Measurements from ENCODE around the gene ATAT1.
A peak's percentile ranks its signal among the peaks of the same experiment; 100 is the strongest.
"Not testable (repeated sequence)": the region's sequence is repeated elsewhere in the genome, so short reads cannot be mapped to it uniquely, and the experiment has no call there.

ATAT1 gene

DNA sequence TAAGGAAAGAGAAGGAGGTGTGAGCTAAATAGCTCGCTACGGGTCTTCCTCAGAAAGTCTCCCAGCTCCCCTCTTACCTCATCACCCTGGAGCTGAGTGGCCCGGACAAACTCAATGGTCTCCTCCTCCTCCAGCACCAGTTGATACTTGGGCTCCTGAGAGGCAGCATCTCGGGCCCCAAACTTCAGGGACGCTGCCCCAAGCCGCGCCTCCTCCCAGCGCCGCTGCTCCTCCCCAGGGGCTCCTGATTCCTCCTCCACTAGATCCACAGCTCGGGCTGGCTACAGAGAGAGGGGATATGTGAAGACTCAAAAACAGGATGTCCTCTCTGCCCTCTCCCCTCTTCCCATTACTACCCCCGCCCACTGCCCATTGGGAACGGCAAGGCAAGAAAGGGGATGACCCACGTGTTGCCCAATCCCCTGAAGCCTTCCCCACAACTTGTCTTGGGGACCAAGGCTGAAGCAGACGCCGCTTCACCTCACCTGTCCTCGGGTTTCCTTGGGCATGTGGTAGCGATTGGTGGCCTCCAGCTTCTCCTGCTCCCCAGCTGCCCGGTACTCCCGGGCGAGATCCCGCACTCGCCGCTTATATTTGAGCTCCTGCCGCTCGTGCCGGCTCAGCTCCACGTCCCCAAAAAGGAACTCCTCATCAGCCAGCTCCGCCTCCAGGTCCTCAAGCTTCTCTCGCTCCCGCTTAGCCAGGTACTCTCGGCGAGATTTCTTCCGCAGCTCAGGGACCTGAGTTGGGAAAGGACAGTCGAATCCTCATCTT lies 38.5 kb downstream of the ATAT1 start:
- H3K4me3 ChIP-seq (ENCODE audit: low read depth, low read length), result no peak overlapping the region
- no peak for TF ChIP-seq CTCF (conservative IDR thresholded peaks at IDR 0.05; ENCODE audit: low read depth, low read length)
- DNase-seq (ENCODE audit: low read depth), result no peak

- not testable (repeated sequence) for DNase-seq (ENCODE audit: low read depth); H3K4me3 ChIP-seq (ENCODE audit: low read depth, low read length)
Measured at GRCh38 chr6:30666300-30666699, 39.6 kb downstream of the ATAT1 start.

DNA sequence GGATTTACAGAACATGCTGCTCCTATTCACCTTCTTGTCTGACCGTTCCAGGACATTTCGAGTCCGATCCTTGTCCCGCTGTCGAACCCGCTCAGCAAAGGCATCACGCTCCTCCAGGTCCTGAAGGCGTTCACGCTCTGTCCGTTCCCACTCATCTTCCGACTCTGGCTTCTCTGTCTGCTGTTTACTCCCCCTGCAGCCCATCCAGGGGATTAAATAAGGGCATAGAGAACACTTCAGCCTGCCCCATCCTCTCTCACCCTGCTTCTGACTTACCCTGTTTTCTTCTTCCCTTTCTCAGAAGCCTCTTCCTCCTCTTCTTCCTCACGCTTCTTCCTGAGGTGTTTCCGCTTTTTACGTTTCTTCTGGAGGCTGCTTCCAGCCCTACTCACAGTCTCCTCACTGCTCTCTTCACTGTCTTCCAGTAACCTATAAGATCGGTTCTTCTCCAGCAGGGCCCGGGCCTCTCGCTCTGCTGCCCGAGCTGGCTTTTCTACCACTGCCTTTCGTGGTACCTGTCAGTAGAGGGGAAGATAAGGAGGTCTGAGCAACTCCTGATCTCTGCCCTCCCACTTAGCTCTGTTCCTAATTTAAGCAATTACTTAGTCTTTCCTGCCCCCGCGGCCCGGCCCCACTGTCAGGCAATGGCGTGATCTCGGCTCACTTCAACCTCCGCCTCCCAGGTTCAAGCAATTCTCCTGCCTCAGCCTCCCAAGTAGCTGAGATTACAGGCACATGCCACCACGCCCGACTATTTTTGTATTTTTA lies 44.3 kb downstream of the ATAT1 start:
- no peak overlapping the region for H3K4me3 ChIP-seq (ENCODE audit: low read depth, low read length)
- peak; percentile 56 for TF ChIP-seq CTCF (conservative IDR thresholded peaks at IDR 0.05; ENCODE audit: low read depth, low read length)
- DNase-seq (ENCODE audit: low read depth), result no peak

DNA sequence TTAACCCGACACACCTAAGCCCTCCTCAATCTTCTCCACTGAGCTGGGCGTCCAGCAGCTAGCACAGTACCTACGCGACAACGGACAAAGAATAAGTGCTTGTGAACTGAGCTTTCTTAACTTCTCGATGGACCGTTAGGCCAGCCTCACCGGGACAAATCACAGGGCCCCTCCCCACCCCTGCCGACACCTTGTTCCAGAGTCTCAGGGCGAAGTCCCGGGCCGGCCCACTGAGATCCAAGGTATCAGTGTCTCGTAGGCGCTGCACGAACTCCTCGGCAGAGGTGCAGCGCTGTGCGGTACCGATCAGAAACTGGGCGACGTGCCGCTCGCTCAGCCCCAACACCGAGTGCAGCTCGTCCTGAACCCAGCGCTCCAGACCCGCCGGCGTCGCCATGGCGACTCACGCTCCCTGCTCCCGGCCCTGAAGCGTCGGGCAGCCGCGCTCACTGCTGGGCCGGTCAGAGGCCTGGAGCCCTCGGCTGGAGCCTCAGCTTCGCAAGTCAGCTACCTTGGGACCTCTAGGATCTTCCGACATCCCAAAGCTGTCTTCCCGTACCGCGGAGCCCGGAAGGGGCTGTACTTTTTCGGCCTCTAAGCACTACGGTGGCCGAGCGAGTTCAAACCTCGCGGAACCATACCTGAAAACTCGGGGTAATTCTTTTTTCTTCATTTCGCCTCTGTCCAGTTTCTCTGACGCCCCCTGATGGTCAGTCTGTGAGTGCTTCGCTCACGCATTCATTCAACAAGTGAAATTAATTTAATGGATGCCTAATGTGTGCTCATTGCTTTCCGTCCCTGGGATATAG lies 46.0 kb downstream of the ATAT1 start, which contains the start of gene DHX16:
Gene DHX16, minus strand, starts transcription at position 562 of the 809 bp plus-strand sequence. Its CDS starts 165 bp downstream, at position 397.
- DNase-seq (ENCODE audit: low read depth), result peak; percentile 99
- peak within 1 kb of the TSS; percentile 98 for H3K4me3 ChIP-seq (ENCODE audit: low read depth, low read length)
- TF ChIP-seq CTCF (conservative IDR thresholded peaks at IDR 0.05; ENCODE audit: low read depth, low read length), result peak; percentile 85

- no peak for DNase-seq (ENCODE audit: low read depth)
- TF ChIP-seq CTCF (conservative IDR thresholded peaks at IDR 0.05; ENCODE audit: low read depth, low read length), result no peak
- no peak overlapping the region for H3K4me3 ChIP-seq (ENCODE audit: low read depth, low read length)
Measured at GRCh38 chr6:30676660-30677285, 50.1 kb downstream of the ATAT1 start.

DNA sequence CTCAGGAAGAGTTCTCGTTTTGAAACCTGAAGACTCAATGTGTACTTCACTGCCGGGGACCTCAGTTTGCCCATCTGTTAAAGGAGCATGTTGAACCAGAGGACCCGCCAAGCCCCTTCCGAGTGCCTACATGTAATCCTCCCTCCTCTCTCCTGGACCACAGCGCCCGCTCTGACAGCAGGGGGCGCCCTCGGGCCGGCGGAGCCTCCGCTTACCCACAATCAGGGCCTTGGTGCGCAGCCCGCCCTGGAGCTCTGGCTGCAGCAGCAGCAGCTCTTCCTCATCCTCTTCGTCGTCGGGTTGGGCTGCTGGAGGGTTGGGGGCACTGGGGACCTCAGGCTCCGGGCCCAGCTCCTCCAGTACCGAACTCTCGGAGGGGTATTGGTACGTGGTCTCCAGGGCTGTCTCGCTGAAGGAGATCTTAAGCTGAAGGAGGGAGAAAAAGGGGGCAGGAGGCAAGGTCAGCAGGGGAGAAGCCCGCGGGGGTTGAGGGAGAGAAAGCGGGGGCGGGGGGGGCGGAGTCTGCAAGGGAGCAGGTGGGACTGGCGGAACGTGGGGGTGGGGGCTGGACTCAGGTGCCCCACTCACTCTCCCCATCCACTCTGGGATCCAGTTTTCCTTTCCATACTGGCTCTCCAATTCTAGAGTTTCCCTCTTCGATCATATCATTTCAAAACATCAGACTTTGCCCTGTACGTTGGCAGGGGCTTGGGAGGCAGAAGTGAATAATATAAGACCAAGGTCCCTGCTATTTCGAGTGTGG lies 52.5 kb downstream of the ATAT1 start:
- peak overlapping the region; percentile 41 for H3K4me3 ChIP-seq (ENCODE audit: low read depth, low read length)
- peak; percentile 86 for DNase-seq (ENCODE audit: low read depth)
- TF ChIP-seq CTCF (conservative IDR thresholded peaks at IDR 0.05; ENCODE audit: low read depth, low read length), result peak; percentile 96

Data from choroid plexus epithelial cell (primary cell).